ENCODE measurements around the gene STK10. TPM values are rescaled to one million over a fixed set of nuclear protein-coding genes. Genes with fewer than 3 reads are reported as not detected.

Gene STK10
- total RNA-seq, 1 donor from 2014 or later: 12.6 TPM

- H3K36me3 ChIP-seq (ENCODE audit: control insufficient read depth, insufficient read depth, low read length): no peaks in the 10 kb centered on the region
- FAIRE-seq (no peak), DNase-seq (ENCODE audit: low read depth) (peak; percentile 28)
- TF ChIP-seq, protein P1, sequence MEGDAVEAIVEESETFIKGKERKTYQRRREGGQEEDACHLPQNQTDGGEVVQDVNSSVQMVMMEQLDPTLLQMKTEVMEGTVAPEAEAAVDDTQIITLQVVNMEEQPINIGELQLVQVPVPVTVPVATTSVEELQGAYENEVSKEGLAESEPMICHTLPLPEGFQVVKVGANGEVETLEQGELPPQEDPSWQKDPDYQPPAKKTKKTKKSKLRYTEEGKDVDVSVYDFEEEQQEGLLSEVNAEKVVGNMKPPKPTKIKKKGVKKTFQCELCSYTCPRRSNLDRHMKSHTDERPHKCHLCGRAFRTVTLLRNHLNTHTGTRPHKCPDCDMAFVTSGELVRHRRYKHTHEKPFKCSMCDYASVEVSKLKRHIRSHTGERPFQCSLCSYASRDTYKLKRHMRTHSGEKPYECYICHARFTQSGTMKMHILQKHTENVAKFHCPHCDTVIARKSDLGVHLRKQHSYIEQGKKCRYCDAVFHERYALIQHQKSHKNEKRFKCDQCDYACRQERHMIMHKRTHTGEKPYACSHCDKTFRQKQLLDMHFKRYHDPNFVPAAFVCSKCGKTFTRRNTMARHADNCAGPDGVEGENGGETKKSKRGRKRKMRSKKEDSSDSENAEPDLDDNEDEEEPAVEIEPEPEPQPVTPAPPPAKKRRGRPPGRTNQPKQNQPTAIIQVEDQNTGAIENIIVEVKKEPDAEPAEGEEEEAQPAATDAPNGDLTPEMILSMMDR (IDR thresholded peaks at IDR 0.05; ENCODE audit: insufficient read depth, low read length, severe bottlenecking): no peak
- peak overlapping the region; percentile 86 for H3K4me3 ChIP-seq (ENCODE audit: low read depth, low read length)
- H3K27me3 ChIP-seq (ENCODE audit: control insufficient read depth, insufficient read depth, low read length): no peaks in the 10 kb centered on the region
Measured at GRCh38 chr5:172007175-172008110, 180.6 kb downstream of the STK10 start.

DNA sequence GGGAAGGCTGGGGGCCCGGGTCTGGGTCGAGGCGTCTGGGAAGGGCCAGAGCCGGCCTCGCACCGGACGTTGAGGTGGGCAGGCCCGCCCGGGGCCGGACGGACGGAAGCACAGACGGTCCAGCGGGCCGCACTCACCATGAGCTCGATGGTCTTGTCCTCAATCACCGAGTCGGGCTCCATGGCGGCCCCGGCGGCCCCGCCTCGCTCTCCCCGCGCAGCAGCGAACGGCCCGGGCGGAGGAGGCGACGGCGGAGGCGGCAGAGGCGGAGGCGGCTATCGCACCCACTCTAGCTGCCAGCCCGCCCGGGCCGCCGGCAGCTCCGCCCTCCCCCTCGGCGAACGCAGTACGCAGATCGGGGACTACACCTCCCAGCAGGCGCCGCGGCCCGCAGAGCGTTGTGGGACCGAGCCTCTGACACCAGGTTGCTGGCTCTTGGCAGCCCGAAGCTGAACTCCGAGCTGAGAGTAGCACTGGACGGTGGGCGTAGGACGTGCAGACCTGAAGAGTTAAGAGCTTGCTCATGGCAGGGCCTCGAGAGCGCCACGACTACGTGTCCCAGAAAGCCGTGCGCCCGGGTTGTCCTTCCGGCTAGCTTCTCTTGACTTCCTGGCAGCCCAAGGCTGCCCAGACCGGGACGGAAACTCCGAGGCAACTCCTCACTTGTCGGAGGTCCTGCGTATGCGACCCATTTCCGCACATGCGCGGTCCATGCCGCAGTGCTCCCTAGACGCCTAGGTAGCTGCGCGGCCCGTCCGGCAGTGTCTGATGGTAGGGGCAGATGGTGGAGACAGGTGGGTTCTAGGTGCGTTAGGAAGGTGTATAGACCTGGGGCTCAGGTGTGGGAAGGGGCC, 181.5 kb downstream of the STK10 start, which contains the start of gene FBXW11:
FBXW11 (minus strand) TSS at position 318 of the 854 bp plus-strand sequence; CDS start at position 182, 136 bp downstream.
- H3K4me3 ChIP-seq (ENCODE audit: low read depth, low read length): peak within 1 kb of the TSS; percentile 86
- no peak for FAIRE-seq
- no peaks in the 10 kb centered on the region for H3K27me3 ChIP-seq (ENCODE audit: control insufficient read depth, insufficient read depth, low read length)
- TF ChIP-seq, protein P1 (IDR thresholded peaks at IDR 0.05; ENCODE audit: insufficient read depth, low read length, severe bottlenecking): no peak
- peak; percentile 93 for DNase-seq (ENCODE audit: low read depth)
- no peaks in the 10 kb centered on the region for H3K36me3 ChIP-seq (ENCODE audit: control insufficient read depth, insufficient read depth, low read length)

- TF ChIP-seq, protein P1 (IDR thresholded peaks at IDR 0.05; ENCODE audit: insufficient read depth, low read length, severe bottlenecking): no peak
- FAIRE-seq (no peak), DNase-seq (ENCODE audit: low read depth) (peak; percentile 17)
- Histone ChIP-seq H3K27me3 (ENCODE audit: control insufficient read depth, insufficient read depth, low read length) (no peaks in the 10 kb centered on the region), H3K36me3 (ENCODE audit: control insufficient read depth, insufficient read depth, low read length) (no peaks in the 10 kb centered on the region), H3K4me3 (ENCODE audit: low read depth, low read length) (peak overlapping the region; percentile 86)
Measured at GRCh38 chr5:172005708-172006320, 182.2 kb downstream of the STK10 start.

GRCh38 chr5:172004824-172005237, 183.2 kb downstream of the STK10 start:
- FAIRE-seq (no peak), DNase-seq (ENCODE audit: low read depth) (peak; percentile 12)
- no peaks in the 10 kb centered on the region for H3K36me3 ChIP-seq (ENCODE audit: control insufficient read depth, insufficient read depth, low read length)
- H3K4me3 ChIP-seq (ENCODE audit: low read depth, low read length): peak overlapping the region; percentile 86
- TF ChIP-seq, protein P1 (IDR thresholded peaks at IDR 0.05; ENCODE audit: insufficient read depth, low read length, severe bottlenecking): no peak
- no peaks in the 10 kb centered on the region for H3K27me3 ChIP-seq (ENCODE audit: control insufficient read depth, insufficient read depth, low read length)

DNA sequence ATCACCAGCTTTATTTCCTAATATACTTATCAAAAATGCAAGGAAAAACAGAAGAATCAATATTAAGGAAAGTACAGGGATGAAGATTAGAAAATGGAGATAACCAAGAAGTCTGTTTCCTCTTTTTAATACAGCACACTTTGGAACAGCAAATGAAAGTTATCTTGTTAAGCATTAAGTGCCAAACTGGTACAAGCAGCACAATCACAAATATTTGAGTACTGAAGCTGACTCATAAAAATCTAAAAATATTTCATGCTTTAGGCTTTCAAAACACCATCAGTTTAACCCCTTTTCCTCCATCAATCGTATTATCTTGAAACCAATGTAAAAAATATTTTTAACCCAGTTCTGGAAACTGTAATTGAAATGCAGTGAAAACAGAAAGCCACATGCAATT, 184.3 kb downstream of the STK10 start:
- TF ChIP-seq, protein P1 (IDR thresholded peaks at IDR 0.05; ENCODE audit: insufficient read depth, low read length, severe bottlenecking): no peak
- H3K27me3 ChIP-seq (ENCODE audit: control insufficient read depth, insufficient read depth, low read length): no peaks in the 10 kb centered on the region
- FAIRE-seq (no peak), DNase-seq (ENCODE audit: low read depth) (peak; percentile 17)
- H3K4me3 ChIP-seq (ENCODE audit: low read depth, low read length): no peak overlapping the region
- no peaks in the 10 kb centered on the region for H3K36me3 ChIP-seq (ENCODE audit: control insufficient read depth, insufficient read depth, low read length)
